Measurements from ENCODE around the gene PUSL1.

The PUSL1 gene, protein sequence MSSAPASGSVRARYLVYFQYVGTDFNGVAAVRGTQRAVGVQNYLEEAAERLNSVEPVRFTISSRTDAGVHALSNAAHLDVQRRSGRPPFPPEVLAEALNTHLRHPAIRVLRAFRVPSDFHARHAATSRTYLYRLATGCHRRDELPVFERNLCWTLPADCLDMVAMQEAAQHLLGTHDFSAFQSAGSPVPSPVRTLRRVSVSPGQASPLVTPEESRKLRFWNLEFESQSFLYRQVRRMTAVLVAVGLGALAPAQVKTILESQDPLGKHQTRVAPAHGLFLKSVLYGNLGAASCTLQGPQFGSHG

DNA sequence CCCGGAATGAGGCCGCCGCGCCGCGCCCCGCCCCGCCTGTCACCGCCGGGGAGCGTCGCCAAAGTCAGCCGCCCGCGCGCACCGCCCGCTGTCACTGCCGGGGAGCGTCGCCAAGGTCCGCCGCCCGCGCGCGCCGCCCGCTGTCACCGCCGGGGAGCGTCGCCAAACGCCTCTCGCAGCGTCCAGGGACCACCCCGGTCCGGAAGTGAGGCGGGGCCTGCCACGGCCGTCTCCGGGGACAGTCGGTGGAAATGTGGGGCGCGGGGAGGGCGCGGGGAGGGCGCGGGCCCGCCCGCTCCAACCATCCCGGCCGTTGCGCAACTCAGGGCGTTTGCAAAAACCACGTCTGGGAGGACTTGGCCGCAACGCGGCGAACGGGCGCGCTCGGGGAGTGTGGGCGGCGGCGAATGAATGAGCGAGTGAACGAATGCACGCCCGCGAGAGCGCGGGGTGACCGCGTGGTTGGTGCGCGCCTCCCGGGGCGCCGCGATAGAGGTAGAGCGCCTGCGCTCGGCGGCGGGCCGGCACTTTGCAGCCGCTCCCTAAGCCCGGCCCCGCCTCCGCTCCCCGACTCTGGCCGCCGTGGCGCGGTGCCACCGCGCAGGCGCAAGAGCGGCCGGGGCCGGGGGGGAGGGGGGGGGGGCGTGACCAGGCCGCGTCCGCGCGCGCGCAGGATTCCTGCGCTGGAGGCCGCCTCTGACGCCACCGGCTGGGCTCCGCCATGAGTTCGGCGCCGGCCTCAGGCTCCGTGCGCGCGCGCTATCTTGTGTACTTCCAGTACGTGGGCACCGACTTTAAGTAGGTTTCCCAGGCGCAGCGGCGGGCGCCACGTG is at the start of gene PUSL1, which contains the start of gene ACAP3:
PUSL1 (plus strand) TSS at position 675 of the 833 bp plus-strand sequence; CDS start at position 722, 47 bp downstream.
ACAP3 (minus strand) TSS at position 8 of the 833 bp plus-strand sequence. CDS start 115 bp downstream, outside the sequence.
- H3K4me3 ChIP-seq (ENCODE audit: low read depth, low read length): peak within 1 kb of the TSS; percentile 87
- TF ChIP-seq, protein P1, sequence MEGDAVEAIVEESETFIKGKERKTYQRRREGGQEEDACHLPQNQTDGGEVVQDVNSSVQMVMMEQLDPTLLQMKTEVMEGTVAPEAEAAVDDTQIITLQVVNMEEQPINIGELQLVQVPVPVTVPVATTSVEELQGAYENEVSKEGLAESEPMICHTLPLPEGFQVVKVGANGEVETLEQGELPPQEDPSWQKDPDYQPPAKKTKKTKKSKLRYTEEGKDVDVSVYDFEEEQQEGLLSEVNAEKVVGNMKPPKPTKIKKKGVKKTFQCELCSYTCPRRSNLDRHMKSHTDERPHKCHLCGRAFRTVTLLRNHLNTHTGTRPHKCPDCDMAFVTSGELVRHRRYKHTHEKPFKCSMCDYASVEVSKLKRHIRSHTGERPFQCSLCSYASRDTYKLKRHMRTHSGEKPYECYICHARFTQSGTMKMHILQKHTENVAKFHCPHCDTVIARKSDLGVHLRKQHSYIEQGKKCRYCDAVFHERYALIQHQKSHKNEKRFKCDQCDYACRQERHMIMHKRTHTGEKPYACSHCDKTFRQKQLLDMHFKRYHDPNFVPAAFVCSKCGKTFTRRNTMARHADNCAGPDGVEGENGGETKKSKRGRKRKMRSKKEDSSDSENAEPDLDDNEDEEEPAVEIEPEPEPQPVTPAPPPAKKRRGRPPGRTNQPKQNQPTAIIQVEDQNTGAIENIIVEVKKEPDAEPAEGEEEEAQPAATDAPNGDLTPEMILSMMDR (IDR thresholded peaks at IDR 0.05; ENCODE audit: low read depth, low read length): no peak

DNA sequence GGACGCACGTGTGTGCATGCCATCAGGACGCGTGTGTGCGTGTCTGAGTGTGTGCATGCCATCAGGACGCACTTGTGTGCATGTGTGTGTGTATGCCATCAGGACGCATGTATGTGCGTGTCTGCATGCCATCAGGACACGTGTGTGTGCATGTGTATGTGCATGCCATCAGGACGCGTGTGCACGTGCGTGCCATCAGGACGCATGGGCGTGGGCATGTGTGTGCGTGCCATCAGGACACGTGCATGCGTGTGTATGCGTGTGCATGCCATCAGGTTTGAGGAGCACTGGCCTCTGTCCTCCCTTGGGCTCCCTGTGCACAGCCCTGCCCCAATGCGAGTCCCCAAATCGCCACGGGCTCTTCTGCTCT is 49.3 kb upstream of the PUSL1 start:
- no peak overlapping the region for H3K4me3 ChIP-seq (ENCODE audit: low read depth, low read length)
- TF ChIP-seq, protein P1 (IDR thresholded peaks at IDR 0.05; ENCODE audit: low read depth, low read length): no peak

DNA sequence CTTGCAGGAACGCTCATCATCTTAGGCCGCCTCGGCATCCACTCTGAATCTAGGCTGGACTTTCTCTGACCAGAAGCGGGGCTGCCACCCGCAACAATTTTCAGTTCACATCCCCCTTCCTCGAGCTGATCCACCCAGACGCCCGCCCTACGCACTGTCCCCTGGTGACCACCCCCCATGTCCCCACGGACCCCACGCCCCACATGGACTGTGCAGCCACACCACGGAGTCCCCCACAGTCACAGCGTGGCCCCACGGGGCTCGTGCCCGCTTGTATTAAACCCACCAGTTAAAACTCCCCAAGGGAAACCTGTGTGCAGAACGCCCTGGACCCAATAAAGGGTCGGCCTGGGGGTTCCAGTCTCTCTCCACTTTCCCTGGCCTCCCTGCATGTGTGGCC is 48.9 kb upstream of the PUSL1 start:
- TF ChIP-seq, protein P1 (IDR thresholded peaks at IDR 0.05; ENCODE audit: low read depth, low read length): no peak
- no peak overlapping the region for H3K4me3 ChIP-seq (ENCODE audit: low read depth, low read length)

DNA sequence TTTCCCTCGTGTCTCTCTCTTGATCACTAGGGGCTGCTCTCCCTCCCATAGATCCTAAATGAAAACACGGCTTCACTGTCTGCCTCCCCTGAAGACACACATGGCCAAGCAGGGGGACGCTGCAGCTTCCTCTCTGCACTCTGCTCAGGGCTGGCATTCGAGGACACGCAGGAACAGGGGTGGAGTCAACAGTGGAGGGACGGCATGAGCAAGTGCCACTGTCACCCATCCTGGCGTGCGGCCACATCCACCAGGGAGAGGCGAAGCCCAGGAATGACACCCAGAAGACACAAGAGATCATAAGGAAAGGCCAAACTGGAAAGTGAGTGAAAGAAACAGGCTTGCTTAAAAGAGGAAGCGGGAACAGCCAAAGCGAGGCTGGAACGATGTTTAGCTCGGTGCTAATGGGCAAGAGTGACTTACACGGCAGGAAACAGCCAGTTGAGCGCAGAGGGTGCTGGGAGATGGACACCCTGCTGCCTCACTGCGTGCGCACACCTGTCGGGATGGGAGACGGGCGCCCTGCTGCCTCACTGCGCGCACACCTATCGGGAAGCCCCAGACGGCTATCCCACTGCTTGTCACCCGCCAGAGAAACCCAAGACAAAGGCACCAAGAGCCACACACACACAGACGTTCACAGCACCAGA is 48.3 kb upstream of the PUSL1 start:
- no peak overlapping the region for H3K4me3 ChIP-seq (ENCODE audit: low read depth, low read length)
- TF ChIP-seq, protein P1 (IDR thresholded peaks at IDR 0.05; ENCODE audit: low read depth, low read length): no peak

DNA sequence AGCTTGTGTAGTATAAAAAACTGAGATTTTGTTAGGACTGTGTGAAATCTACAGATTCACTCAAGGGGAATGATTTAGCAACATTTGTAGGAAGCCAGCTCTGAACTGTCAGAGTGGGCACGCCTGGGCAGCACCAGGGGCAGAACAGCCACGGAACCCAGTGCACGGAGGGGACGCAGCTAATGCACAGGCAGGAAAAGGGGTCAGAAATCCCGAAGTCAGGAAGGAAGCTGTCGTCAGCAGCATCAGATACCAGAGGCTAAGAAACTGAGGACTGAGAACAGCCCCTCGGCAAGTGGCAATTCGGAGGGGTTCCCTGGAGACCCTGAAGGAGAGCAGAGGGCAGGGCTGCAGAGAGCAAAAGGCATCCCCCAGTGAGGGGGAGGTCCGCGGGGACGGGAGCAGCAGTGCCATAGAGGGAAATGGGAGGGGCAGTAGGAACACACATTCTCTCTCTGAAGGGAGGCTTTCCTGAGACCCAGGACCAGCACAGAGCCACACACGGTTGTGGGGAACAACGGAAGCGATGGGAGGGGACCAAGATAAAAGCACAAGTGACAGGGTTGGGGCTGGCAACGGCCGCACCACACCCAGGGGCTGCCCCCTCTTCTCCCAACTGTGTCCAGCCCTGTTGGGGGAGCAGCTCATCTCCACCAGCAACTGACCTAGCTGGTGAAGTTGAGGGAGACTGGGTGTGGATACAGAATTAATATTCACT is 47.4 kb upstream of the PUSL1 start:
- no peak overlapping the region for H3K4me3 ChIP-seq (ENCODE audit: low read depth, low read length)
- TF ChIP-seq, protein P1 (IDR thresholded peaks at IDR 0.05; ENCODE audit: low read depth, low read length): no peak

DNA sequence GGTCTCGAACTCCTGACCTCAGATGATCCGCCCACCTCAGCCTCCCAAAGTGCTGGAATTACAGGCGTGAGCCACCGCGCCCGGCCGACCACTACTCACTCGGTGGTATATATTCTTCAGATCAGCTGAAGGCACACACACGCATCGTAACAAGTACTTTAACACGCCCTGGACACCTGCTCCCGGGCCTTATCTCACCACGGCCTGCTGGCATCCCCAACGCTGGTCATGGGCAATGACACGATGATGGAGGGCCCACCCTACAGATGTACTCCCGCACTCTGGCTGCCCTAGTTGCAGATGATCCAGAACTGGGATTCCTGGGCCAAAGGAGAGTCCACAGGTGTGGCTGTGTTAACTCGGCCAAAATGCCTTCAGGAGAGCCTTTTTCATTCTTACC is 46.3 kb upstream of the PUSL1 start:
- TF ChIP-seq, protein P1 (IDR thresholded peaks at IDR 0.05; ENCODE audit: low read depth, low read length): no peak
- no peak overlapping the region for H3K4me3 ChIP-seq (ENCODE audit: low read depth, low read length)
